SK-N-SH treated with all-trans-retinoic acid at 6 μM for 48 hours (cell line): ENCODE measurements around the gene DDHD1.

Experiments used
- BACH2 ChIP-seq: fragments of 250-450 bp; sonication (Bioruptor Pico); IDR thresholded peaks from 2 replicates; pipeline ENCODE4 v1.9.0; 2021; ENCODE audit warnings: mild to moderate bottlenecking, borderline replicate concordance
- ISL1 ChIP-seq: fragments of 250-450 bp; sonication (Bioruptor Pico); IDR thresholded peaks from 2 replicates; pipeline ENCODE4 v2.1.2; 2022; ENCODE audit warnings: mild to moderate bottlenecking, moderate library complexity
- PPARA ChIP-seq: fragments of 250-450 bp; sonication (Bioruptor Pico); IDR thresholded peaks from 2 replicates; pipeline ENCODE4 v1.5.0; 2020; ENCODE audit warnings: mild to moderate bottlenecking, borderline replicate concordance
- RARB ChIP-seq: fragments of 250-450 bp; sonication (Bioruptor Pico); IDR thresholded peaks from 2 replicates; pipeline ENCODE4 v1.8.0; 2021; ENCODE audit warnings: mild to moderate bottlenecking, moderate library complexity
- TCF4 ChIP-seq: fragments of 250-450 bp; sonication (Bioruptor Pico); IDR thresholded peaks from 2 replicates; pipeline ENCODE4 v1.8.0; 2021; ENCODE audit warnings: mild to moderate bottlenecking, moderate library complexity, borderline replicate concordance
- ZC3H10 ChIP-seq: fragments of 250-450 bp; sonication (Bioruptor Pico); IDR thresholded peaks from 2 replicates; pipeline ENCODE4 v1.5.1; 2021; ENCODE audit warnings: mild to moderate bottlenecking, moderate library complexity
- ZFP3 ChIP-seq: fragments of 250-450 bp; sonication (Bioruptor Pico); IDR thresholded peaks from 2 replicates; pipeline ENCODE4 v1.5.0; 2020; ENCODE audit warnings: mild to moderate bottlenecking, moderate library complexity
- ZFP30 ChIP-seq: fragments of 450-650 bp; formaldehyde crosslinking; IDR thresholded peaks from 2 replicates; pipeline ENCODE4 v1.5.0; 2022; ENCODE audit warnings: mild to moderate bottlenecking, moderate library complexity
- ZNF565 ChIP-seq: fragments of 450-650 bp; formaldehyde crosslinking; conservative IDR thresholded peaks from 2 replicates; pipeline ENCODE4 v1.5.0; 2020; ENCODE audit warnings: low read depth, mild to moderate bottlenecking, moderate library complexity
- ZNF70 ChIP-seq: fragments of 450-650 bp; formaldehyde crosslinking; IDR thresholded peaks from 2 replicates; pipeline ENCODE4 v1.5.0; 2020; ENCODE audit warnings: mild to moderate bottlenecking, moderate library complexity
- ZNF8 ChIP-seq: fragments of 450-650 bp; formaldehyde crosslinking; IDR thresholded peaks from 2 replicates; pipeline ENCODE4 v1.5.0; 2020; ENCODE audit warnings: mild to moderate bottlenecking, moderate library complexity
- TF ChIP-seq, protein P1 (sequence below): fragments of 250-450 bp; sonication (Bioruptor Pico); IDR thresholded peaks from 2 replicates; pipeline ENCODE4 v1.5.1; 2020; ENCODE audit warnings: low read depth, mild to moderate bottlenecking, moderate library complexity
- TF ChIP-seq, protein P2 (sequence below): fragments of 250-450 bp; sonication (Bioruptor Pico); IDR thresholded peaks from 2 replicates; pipeline ENCODE4 v1.5.0; 2020; ENCODE audit warnings: mild to moderate bottlenecking, moderate library complexity
- TF ChIP-seq, protein P3 (sequence below): fragments of 250-450 bp; sonication (Bioruptor Pico); IDR thresholded peaks from 2 replicates; pipeline ENCODE4 v1.8.0; 2020; ENCODE audit warnings: mild to moderate bottlenecking, moderate library complexity, borderline replicate concordance

DNA sequence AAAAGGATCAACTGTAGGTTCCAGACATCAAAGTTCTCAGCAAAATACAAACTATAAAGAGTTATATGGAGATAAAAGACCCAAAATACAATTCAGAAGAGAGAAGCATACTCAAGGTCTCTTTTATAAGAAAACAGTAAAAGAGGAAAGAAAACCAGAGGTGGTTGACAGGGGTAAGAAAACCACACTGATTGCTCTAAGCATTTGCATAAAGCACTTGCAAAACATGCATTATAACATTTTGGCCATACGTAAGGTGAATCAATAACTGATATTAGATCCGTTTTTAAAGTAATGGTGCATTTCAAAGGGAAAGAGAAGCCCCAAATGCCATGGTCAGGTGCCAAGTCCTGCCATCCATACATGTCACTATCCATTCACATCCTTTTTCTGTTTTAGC, 5.9 kb downstream of the DDHD1 start:
- TF ChIP-seq ZNF70 (CRISPR knock-in tag) (no peak), TCF4 (CRISPR knock-in tag) (no peak), ZC3H10 (CRISPR knock-in tag) (no peak), BACH2 (CRISPR knock-in tag) (no peak), ZFP30 (no peak), ZFP3 (CRISPR knock-in tag) (no peak), PPARA (CRISPR knock-in tag) (no peak), RARB (CRISPR knock-in tag) (no peak), ZNF565 (CRISPR knock-in tag) (no peak), ISL1 (CRISPR knock-in tag) (no peak), ZNF8 (no peak)
- TF ChIP-seq, protein P1, sequence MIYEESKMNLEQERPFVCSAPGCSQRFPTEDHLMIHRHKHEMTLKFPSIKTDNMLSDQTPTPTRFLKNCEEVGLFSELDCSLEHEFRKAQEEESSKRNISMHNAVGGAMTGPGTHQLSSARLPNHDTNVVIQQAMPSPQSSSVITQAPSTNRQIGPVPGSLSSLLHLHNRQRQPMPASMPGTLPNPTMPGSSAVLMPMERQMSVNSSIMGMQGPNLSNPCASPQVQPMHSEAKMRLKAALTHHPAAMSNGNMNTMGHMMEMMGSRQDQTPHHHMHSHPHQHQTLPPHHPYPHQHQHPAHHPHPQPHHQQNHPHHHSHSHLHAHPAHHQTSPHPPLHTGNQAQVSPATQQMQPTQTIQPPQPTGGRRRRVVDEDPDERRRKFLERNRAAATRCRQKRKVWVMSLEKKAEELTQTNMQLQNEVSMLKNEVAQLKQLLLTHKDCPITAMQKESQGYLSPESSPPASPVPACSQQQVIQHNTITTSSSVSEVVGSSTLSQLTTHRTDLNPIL (CRISPR knock-in tag), result no peak
- TF ChIP-seq, protein P2, sequence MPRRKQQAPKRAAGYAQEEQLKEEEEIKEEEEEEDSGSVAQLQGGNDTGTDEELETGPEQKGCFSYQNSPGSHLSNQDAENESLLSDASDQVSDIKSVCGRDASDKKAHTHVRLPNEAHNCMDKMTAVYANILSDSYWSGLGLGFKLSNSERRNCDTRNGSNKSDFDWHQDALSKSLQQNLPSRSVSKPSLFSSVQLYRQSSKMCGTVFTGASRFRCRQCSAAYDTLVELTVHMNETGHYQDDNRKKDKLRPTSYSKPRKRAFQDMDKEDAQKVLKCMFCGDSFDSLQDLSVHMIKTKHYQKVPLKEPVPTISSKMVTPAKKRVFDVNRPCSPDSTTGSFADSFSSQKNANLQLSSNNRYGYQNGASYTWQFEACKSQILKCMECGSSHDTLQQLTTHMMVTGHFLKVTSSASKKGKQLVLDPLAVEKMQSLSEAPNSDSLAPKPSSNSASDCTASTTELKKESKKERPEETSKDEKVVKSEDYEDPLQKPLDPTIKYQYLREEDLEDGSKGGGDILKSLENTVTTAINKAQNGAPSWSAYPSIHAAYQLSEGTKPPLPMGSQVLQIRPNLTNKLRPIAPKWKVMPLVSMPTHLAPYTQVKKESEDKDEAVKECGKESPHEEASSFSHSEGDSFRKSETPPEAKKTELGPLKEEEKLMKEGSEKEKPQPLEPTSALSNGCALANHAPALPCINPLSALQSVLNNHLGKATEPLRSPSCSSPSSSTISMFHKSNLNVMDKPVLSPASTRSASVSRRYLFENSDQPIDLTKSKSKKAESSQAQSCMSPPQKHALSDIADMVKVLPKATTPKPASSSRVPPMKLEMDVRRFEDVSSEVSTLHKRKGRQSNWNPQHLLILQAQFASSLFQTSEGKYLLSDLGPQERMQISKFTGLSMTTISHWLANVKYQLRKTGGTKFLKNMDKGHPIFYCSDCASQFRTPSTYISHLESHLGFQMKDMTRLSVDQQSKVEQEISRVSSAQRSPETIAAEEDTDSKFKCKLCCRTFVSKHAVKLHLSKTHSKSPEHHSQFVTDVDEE (CRISPR knock-in tag), result no peak
- TF ChIP-seq, protein P3, sequence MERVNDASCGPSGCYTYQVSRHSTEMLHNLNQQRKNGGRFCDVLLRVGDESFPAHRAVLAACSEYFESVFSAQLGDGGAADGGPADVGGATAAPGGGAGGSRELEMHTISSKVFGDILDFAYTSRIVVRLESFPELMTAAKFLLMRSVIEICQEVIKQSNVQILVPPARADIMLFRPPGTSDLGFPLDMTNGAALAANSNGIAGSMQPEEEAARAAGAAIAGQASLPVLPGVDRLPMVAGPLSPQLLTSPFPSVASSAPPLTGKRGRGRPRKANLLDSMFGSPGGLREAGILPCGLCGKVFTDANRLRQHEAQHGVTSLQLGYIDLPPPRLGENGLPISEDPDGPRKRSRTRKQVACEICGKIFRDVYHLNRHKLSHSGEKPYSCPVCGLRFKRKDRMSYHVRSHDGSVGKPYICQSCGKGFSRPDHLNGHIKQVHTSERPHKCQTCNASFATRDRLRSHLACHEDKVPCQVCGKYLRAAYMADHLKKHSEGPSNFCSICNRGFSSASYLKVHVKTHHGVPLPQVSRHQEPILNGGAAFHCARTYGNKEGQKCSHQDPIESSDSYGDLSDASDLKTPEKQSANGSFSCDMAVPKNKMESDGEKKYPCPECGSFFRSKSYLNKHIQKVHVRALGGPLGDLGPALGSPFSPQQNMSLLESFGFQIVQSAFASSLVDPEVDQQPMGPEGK (CRISPR knock-in tag), result no peak
